ENCODE results near the gene NFKB1.
"Not testable (repeated sequence)": the region's sequence is repeated elsewhere in the genome, so short reads cannot be mapped to it uniquely, and the experiment has no call there.

Gene NFKB1

DNA sequence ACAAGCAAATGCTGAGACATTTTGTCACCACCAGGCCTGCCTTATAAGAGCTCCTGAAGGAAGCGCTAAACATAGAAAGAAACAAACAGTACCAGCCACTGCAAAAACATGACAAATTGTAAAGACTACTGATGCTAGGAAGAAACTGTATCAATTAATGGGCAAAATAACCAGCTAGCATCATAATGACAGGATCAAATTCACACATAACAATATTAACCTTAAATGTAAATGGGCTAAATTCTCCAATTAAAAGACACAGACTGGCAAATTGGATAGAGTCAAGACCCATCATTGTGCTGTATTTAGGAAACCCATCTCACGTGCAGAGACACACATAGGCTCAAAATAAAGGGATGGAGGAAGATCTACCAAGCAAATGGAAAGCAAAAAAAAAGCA lies 21.3 kb upstream of the NFKB1 start:
- DNase-seq; ATAC-seq (replicated peaks); H3K4me1 Mint-ChIP-seq (ENCODE audit: low read depth in 2 of 2); H3K9me3 Mint-ChIP-seq; H3K27ac Mint-ChIP-seq; H3K4me3 Mint-ChIP-seq; H3K36me3 Mint-ChIP-seq (ENCODE audit: insufficient read depth): not testable (repeated sequence)
- H3K27me3 Mint-ChIP-seq, result peaks cover 5 to 40% of the 10 kb centered on the region in 2 donors

DNA sequence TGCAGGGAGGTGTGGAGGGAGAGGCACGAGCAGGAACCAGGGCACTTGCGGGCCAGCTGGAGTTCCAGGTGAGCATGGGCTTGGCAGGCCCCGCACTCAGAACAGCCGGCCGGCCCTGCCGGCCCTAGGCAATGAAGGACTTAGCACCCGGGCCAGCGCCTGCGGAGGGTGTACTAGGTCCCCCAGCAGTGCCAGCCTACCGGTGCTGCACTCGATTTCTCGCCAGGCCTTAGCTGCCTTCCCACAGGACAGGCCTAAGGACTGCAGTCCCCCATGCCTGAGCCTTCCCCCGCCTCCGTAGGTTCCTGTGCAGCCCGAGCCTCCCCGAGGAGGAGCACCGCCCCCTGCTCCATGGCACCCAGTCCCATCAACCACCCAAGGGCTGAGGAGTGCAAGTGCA lies 18.0 kb upstream of the NFKB1 start:
- H3K27ac Mint-ChIP-seq, result no peak overlapping the region
- H3K4me3 Mint-ChIP-seq, result no peak overlapping the region
- no peaks in the 10 kb centered on the region for H3K36me3 Mint-ChIP-seq (ENCODE audit: insufficient read depth)
- H3K9me3 Mint-ChIP-seq, result peaks cover 0 to 8% of the 10 kb centered on the region in 2 donors
- ATAC-seq (replicated peaks) (no peak), DNase-seq (no peak)
- H3K27me3 Mint-ChIP-seq, result peaks cover 0 to 19% of the 10 kb centered on the region in 2 donors
- H3K4me1 Mint-ChIP-seq (ENCODE audit: low read depth in 2 of 2), result no peaks in the 10 kb centered on the region

DNA sequence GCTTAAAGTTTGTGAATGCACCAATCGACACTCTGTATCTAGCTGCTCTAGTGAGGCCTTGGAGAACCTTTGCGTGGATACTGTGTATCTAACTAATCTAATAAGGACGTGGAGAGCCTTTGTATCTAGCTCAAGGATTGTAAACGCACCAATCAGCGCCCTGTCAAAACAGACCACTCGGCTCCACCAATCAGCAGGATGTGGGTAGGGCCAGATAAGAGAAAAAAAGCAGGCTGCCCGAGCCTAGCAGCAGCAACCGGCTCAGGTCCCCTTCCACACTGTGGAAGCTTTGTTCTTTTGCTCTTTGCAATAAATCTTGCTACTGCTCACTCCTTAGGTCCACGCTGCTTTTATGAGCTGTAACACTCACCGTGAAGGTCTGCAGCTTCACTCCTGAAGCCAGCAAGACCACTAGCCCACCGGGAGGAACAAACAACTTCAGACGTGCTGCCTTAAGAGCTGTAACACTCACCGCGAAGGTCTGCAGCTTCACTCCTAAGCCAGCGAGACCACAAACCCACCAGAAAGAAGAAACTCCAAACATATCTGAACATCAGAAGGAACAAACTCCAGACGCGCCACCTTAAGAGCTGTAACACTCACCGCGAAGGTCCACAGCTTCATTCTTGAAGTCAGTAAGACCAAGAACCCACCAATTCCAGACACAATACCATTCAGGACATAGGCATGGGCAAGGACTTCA lies 17.0 kb upstream of the NFKB1 start:
- Mint-ChIP-seq H3K27me3 (peaks cover 0 to 16% of the 10 kb centered on the region in 2 donors), H3K4me3 (peak overlapping the region in 1 of 2 donors; percentile 19)
- H3K27ac Mint-ChIP-seq; H3K9me3 Mint-ChIP-seq; ATAC-seq (replicated peaks); H3K36me3 Mint-ChIP-seq (ENCODE audit: insufficient read depth); DNase-seq; H3K4me1 Mint-ChIP-seq (ENCODE audit: low read depth in 2 of 2): not testable (repeated sequence)

DNA sequence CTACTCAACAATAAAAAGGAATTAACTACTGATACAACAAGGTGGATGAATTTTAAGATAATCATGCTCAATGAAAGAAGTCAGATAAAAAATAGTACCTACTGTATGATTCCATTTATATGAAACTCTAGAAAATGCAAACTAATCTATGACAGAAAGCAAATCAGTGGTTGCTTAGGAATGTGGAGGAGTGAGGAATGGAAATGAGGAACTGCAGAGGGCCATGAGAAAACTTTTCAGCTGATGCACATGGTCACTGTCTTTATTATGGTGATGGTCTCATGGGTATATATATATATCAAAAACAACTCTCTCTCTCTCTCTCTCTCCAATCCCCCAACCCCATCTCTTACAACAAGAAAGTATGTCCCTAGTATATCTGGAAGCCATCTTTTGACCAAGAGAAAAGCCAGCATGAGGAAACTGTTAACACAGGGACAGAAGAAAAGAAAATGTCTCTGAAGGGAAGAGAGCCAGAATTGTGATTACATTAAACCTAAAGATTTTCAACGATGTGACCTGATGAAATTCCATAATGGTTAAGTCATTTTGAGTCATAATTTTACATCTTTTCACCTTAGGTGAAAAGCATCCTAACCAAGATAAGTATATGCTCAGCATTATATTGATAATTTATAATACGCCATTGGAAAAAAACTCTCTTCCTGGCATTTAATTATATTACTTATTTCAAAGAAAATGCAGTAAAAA lies 8.5 kb upstream of the NFKB1 start:
- no peak overlapping the region for H3K27ac Mint-ChIP-seq
- no peaks in the 10 kb centered on the region for H3K36me3 Mint-ChIP-seq (ENCODE audit: insufficient read depth)
- no peak for ATAC-seq (replicated peaks)
- no peak for DNase-seq
- peaks cover 0 to 6% of the 10 kb centered on the region in 2 donors for H3K4me1 Mint-ChIP-seq (ENCODE audit: low read depth in 2 of 2)
- no peaks in the 10 kb centered on the region for H3K9me3 Mint-ChIP-seq
- H3K27me3 Mint-ChIP-seq, result no peaks in the 10 kb centered on the region
- no peak overlapping the region for H3K4me3 Mint-ChIP-seq

DNA sequence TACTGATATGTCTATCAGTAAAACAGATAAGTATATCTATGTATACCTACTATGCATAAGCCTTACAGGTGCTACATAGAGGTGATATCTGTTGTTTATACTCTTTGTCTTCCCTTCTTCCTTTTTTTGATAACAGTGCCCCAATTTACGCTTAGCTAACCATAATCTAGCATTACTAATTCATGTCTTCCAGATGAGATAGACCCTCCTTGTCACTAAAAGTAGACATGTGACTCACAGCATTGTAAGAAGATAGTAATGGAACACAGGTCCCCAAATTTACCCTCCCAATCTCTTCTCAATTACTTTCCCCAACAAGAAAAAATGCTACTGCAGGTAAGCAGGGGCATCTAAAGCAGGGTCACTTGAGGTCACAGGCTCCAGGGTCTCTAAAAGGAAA lies 7.9 kb upstream of the NFKB1 start:
- Mint-ChIP-seq H3K4me3 (no peak overlapping the region), H3K27me3 (no peaks in the 10 kb centered on the region), H3K9me3 (no peaks in the 10 kb centered on the region), H3K27ac (no peak overlapping the region), H3K36me3 (ENCODE audit: insufficient read depth) (no peaks in the 10 kb centered on the region), H3K4me1 (ENCODE audit: low read depth in 2 of 2) (peaks cover 0 to 6% of the 10 kb centered on the region in 2 donors)
- ATAC-seq (replicated peaks) (no peak), DNase-seq (no peak)

DNA sequence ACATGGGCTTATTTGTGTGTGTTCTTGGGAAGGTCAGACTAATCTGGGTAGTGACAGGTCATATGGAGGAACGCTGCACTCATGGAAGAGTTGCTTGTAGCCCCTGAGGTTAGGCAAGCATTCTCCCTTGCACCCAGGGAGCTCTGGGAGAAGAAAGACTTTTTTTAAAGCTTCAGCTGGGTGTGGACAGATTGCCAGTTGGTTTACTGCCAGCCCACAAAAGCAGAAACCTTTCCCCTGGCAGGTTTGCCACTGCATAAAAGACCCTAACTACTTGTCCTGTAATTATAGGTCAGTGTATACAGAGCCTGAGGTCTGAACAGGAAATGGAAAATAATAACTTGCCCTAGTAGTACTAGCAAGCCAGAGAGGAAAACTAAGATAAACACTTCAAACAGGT lies 7.4 kb upstream of the NFKB1 start:
- ATAC-seq (replicated peaks) (no peak), DNase-seq (no peak)
- H3K4me3 Mint-ChIP-seq, result no peak overlapping the region
- H3K27ac Mint-ChIP-seq, result no peak overlapping the region
- H3K9me3 Mint-ChIP-seq, result no peaks in the 10 kb centered on the region
- no peaks in the 10 kb centered on the region for H3K27me3 Mint-ChIP-seq
- H3K36me3 Mint-ChIP-seq (ENCODE audit: insufficient read depth), result no peaks in the 10 kb centered on the region
- H3K4me1 Mint-ChIP-seq (ENCODE audit: low read depth in 2 of 2), result peaks cover 0 to 6% of the 10 kb centered on the region in 2 donors

DNA sequence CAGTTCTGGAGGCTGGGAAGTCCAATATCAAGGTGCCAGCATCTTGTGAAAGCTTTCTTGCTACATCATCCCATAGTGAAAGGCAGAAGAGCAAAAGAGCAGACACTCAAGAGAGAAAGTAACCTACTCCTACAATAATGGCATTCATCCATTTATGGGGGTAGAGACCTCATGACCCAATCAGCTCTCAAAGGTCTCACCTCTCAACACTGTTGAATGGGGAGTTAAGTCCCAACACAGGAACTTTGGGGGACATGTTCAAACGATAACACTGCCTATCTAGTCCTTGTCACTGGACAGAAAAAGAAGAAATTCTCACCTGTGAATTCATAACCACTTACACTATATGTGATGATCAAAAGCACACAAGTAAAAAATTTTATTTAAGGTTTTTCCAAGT lies 6.6 kb upstream of the NFKB1 start:
- DNase-seq, result no peak
- no peak for ATAC-seq (replicated peaks)
- H3K9me3 Mint-ChIP-seq, result no peaks in the 10 kb centered on the region
- H3K27me3 Mint-ChIP-seq, result no peaks in the 10 kb centered on the region
- peaks cover 0 to 6% of the 10 kb centered on the region in 2 donors for H3K4me1 Mint-ChIP-seq (ENCODE audit: low read depth in 2 of 2)
- no peaks in the 10 kb centered on the region for H3K36me3 Mint-ChIP-seq (ENCODE audit: insufficient read depth)
- H3K27ac Mint-ChIP-seq, result no peak overlapping the region
- no peak overlapping the region for H3K4me3 Mint-ChIP-seq

DNA sequence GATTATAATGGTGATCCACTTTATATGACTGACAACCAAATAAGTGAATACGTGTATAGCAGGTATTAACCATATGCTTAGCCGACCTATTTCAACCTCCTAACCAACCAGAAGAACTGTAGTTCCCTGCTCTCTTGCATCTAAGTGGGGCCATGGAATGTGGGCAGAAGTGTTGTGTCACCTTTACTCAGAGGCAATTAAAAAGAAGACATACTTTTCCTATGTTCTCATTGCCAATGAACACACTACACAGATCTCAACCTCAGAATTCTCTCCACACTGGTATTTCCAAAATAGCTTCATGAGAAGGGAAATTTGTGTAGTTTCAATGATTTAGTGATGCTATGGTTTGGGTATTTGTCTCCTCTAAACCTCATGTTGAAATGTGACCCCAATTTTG lies 3.2 kb upstream of the NFKB1 start:
- ATAC-seq (replicated peaks) (no peak), DNase-seq (no peak)
- peaks cover 10 to 11% of the 10 kb centered on the region in 2 donors for H3K4me1 Mint-ChIP-seq (ENCODE audit: low read depth in 2 of 2)
- peaks cover 25% of the 10 kb centered on the region for H3K36me3 Mint-ChIP-seq (ENCODE audit: insufficient read depth)
- H3K27ac Mint-ChIP-seq, result no peak overlapping the region
- H3K4me3 Mint-ChIP-seq, result no peak overlapping the region
- no peaks in the 10 kb centered on the region for H3K27me3 Mint-ChIP-seq
- H3K9me3 Mint-ChIP-seq, result no peaks in the 10 kb centered on the region

DNA sequence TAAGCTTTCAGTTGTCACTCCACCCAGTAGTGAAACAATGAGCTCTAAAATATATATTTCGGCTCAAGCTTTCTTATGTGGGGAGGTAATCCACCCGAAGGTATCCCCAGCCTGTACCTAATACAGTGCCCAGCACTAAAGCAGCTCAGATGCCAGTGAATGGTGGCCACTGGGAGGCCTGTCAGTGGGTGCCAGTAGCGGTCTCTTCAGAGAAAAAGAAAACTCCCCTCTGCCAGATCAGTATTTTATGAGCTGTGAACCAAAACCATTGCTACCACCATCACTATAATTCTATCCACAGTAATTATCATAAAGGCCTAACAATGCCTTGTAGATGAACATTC lies 835 bp upstream of the NFKB1 start:
- Mint-ChIP-seq H3K4me3 (peak overlapping the region; percentile 90 to 98), H3K27me3 (no peaks in the 10 kb centered on the region), H3K27ac (peak overlapping the region; percentile 99), H3K36me3 (ENCODE audit: insufficient read depth) (peaks cover 36% of the 10 kb centered on the region), H3K4me1 (ENCODE audit: low read depth in 2 of 2) (peaks cover 20 to 32% of the 10 kb centered on the region in 2 donors), H3K9me3 (no peaks in the 10 kb centered on the region)
- ATAC-seq (replicated peaks) (peak; percentile 37), DNase-seq (peak; percentile 32 to 50 (median 43))

DNA sequence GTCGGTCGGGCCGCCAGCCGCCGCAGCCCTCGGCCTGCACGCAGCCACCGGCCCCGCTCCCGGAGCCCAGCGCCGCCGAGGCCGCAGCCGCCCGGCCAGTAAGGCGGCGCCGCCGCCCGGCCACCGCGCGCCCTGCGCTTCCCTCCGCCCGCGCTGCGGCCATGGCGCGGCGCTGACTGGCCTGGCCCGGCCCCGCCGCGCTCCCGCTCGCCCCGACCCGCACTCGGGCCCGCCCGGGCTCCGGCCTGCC lies 213 bp downstream of the NFKB1 start:
- Mint-ChIP-seq H3K27me3 (no peaks in the 10 kb centered on the region), H3K9me3 (no peaks in the 10 kb centered on the region), H3K27ac (peak overlapping the region; percentile 99), H3K36me3 (ENCODE audit: insufficient read depth) (peaks cover 36% of the 10 kb centered on the region), H3K4me1 (ENCODE audit: low read depth in 2 of 2) (peaks cover 20 to 32% of the 10 kb centered on the region in 2 donors), H3K4me3 (peak overlapping the region; percentile 90 to 98)
- DNase-seq, result no peak
- peak; percentile 6 for ATAC-seq (replicated peaks)

DNA sequence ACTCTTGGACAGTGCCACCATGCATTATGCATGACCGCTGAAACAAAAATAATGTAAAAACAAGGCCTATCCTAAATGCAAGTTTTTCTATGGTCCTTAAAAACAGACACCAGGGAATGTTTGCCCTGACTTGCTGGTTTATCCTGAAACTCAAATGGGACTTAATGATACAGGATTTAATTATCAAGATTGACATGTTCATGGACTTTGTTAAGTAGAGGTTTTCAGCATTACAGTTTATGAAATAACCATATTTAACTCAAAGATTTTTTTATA lies 1.3 kb downstream of the NFKB1 start:
- Mint-ChIP-seq H3K4me3 (peak overlapping the region; percentile 90 to 98), H3K36me3 (ENCODE audit: insufficient read depth) (peaks cover 36% of the 10 kb centered on the region), H3K27me3 (no peaks in the 10 kb centered on the region), H3K9me3 (no peaks in the 10 kb centered on the region), H3K27ac (peak overlapping the region; percentile 99), H3K4me1 (ENCODE audit: low read depth in 2 of 2) (peaks cover 22 to 32% of the 10 kb centered on the region in 2 donors)
- DNase-seq (no peak), ATAC-seq (replicated peaks) (no peak)

DNA sequence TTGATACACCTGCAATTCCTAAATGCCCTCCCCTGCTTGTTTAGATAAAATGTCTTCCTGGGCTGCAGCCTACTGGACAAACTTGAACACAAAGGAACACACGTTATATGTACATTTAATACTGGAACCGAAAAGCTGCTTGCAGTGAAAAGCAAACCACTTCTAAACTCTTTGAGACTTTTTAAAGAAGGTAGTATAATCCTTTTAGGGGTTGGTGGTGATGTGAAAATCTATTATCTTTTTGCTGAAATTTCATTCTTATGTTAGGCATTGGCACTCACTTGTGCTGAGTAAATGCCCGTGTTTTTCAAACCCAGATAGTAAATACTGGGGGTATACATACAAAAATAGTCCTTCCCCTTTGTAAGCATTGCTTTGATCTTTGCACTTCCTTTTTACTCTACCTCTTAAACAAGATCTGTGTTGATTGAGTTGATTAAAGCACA lies 2.2 kb downstream of the NFKB1 start:
- Mint-ChIP-seq H3K4me3 (peak overlapping the region; percentile 90 to 98), H3K4me1 (ENCODE audit: low read depth in 2 of 2) (peaks cover 26 to 39% of the 10 kb centered on the region in 2 donors), H3K9me3 (no peaks in the 10 kb centered on the region), H3K36me3 (ENCODE audit: insufficient read depth) (peaks cover 36% of the 10 kb centered on the region), H3K27me3 (no peaks in the 10 kb centered on the region), H3K27ac (peak overlapping the region; percentile 99)
- no peak for ATAC-seq (replicated peaks)
- no peak for DNase-seq

DNA sequence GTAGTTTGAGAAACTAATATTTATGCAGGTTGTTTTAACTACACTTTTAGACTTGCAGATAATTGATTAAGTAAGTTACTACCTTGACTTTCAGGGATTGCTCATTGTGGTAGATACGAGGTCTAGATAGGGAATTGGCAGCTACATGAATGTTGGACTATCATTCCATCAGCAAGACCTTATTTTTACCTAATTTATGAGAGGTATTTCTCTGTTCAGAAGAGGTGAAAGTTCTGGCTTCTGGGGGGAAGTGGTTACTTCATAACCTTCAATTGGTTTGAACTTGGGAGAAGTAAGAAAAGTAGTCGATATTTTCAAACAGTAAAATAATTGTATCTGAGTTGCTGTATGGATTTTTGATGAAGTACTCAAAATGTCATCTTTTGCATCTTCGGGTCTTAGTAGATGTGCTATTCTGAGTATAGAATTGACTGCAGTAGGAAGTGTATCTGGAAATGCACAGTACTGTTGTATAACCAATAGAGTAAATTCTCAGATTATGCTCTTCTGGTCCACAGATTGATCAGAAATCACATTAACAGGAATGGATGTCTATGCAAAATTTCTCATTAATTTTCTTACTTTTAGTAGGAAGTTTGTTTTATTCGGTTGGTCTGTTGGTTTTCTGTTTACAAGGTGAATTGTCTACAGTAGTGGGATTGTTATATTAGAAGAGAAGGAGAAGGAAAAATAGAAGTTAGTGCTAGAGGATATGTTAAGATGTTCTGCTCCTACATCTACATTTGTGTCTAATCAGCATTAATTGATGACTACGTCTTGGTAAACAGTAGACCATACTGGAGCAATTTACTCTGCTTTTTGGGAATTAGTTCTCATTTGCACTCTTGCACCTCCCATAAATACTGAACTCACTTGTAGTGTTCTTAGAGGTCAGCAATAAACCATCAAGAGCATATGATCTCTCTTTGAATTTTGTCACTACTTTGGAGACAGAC lies 3.0 kb downstream of the NFKB1 start:
- no peaks in the 10 kb centered on the region for H3K9me3 Mint-ChIP-seq
- H3K27ac Mint-ChIP-seq, result peak overlapping the region; percentile 99
- peaks cover 30 to 39% of the 10 kb centered on the region in 2 donors for H3K4me1 Mint-ChIP-seq (ENCODE audit: low read depth in 2 of 2)
- ATAC-seq (replicated peaks), result no peak
- H3K36me3 Mint-ChIP-seq (ENCODE audit: insufficient read depth), result peaks cover 38% of the 10 kb centered on the region
- no peak for DNase-seq
- H3K4me3 Mint-ChIP-seq, result peak overlapping the region; percentile 90 to 98
- no peaks in the 10 kb centered on the region for H3K27me3 Mint-ChIP-seq

Data from effector memory CD8-positive, alpha-beta T cell (primary cell).